Gastrocnemius medialis (tissue), 4 donors: Measurements from ENCODE around the gene RCAN2. TPM values are rescaled to one million over a fixed set of nuclear protein-coding genes. Genes with fewer than 3 reads are reported as not detected.
"Not testable (repeated sequence)": the region's sequence is repeated elsewhere in the genome, so short reads cannot be mapped to it uniquely, and the experiment has no call there.

Experiments used
- ATAC-seq, 2 donors: fragments of 150-250 bp; one replicate each; pipeline ENCODE4 v1.9.1; 2016
- DNase-seq, 2 donors: peaks; one replicate each; pipeline ENCODE4 v3.0.0-alpha.2; 2019
- H3K27ac ChIP-seq, 4 donors: fragments of 200-600 bp; sonication (generic); 1 replicate in 1 of 4; 2 replicates in 3 of 4; pipeline ENCODE4 v1.5.1; 2016 to 2018; ENCODE audit warnings: mild to moderate bottlenecking in 2 of 4, moderate library complexity in 1 of 4
- H3K27me3 ChIP-seq, 3 donors: fragments of 200-600 bp; sonication (generic) in 2 of 3; 1 replicate in 1 of 3; 2 replicates in 2 of 3; pipeline versions ENCODE4 v1.5.1 to v1.6.0; 2016 to 2019; ENCODE audit warnings: mild to moderate bottlenecking in 1 of 3, moderate library complexity in 1 of 3
- H3K36me3 ChIP-seq, 2 donors: fragments of 200-600 bp; sonication (generic) in 1 of 2; one replicate each; pipeline ENCODE4 v1.5.1; 2017 to 2018
- H3K4me1 ChIP-seq, 2 donors: fragments of 200-600 bp; sonication (generic) in 1 of 2; one replicate each; pipeline ENCODE4 v1.5.1; 2016 to 2017; ENCODE audit warnings: mild to moderate bottlenecking in 2 of 2
- H3K4me3 ChIP-seq, 4 donors: fragments of 200-600 bp; sonication (generic) in 3 of 4; 1 replicate in 1 of 4; 2 replicates in 3 of 4; pipeline ENCODE4 v1.5.1; 2016 to 2019; ENCODE audit warnings: mild to moderate bottlenecking in 2 of 4
- H3K9me3 ChIP-seq, 3 donors: fragments of 200-600 bp; sonication (generic) in 2 of 3; 1 replicate in 1 of 3; 2 replicates in 2 of 3; pipeline ENCODE4 v1.5.1; 2016 to 2019
- POLR2A ChIP-seq, 2 donors: fragments of 450-650 bp; IDR thresholded peaks; one replicate each; pipeline ENCODE4 v1.6.1; 2017; ENCODE audit warnings: antibody characterized with exemption in 2 of 2, mild to moderate bottlenecking in 2 of 2, moderate library complexity in 2 of 2
- in situ Hi-C, 4 donors: fragments of 200-750 bp; cut with MboI; loops; one replicate each; pipeline versions ENCODE4 v1.15.0 to v1.8.0; 2017; ENCODE audit warnings: low sequenced_read_pairs in 4 of 4
- intact Hi-C: fragments of 100-400 bp; cut with DNase I; formaldehyde crosslinking; loops from one replicate; pipeline ENCODE4 v1.15.1; 2023; ENCODE audit warnings: low total_unique reads
- total RNA-seq, 4 donors: library from RNA; depleted of rRNA; stranded (reverse); fragments of >200 nt; gene quantifications; one replicate each; pipeline versions ENCODE4 v1.1.0 to v1.2.3, GENCODE V29; 2016
- TF ChIP-seq, protein P1 (sequence below), 5 experiments: fragments of 450-650 bp in 3 of 5; fragments of 200-600 bp in 2 of 5; sonication (generic) in 2 of 5; IDR thresholded peaks in 4 of 5; conservative IDR thresholded peaks in 1 of 5; 1 replicate in 4 of 5; 2 replicates in 1 of 5; pipeline ENCODE4 v1.5.1; 2016 to 2019; ENCODE audit warnings: antibody characterized with exemption in 5 of 5, mild to moderate bottlenecking in 3 of 5, moderate library complexity in 3 of 5

Gene RCAN2
- total RNA-seq, 4 donors from 2014 or later = 26.2 to 88.8 (median 43.2) TPM

DNA sequence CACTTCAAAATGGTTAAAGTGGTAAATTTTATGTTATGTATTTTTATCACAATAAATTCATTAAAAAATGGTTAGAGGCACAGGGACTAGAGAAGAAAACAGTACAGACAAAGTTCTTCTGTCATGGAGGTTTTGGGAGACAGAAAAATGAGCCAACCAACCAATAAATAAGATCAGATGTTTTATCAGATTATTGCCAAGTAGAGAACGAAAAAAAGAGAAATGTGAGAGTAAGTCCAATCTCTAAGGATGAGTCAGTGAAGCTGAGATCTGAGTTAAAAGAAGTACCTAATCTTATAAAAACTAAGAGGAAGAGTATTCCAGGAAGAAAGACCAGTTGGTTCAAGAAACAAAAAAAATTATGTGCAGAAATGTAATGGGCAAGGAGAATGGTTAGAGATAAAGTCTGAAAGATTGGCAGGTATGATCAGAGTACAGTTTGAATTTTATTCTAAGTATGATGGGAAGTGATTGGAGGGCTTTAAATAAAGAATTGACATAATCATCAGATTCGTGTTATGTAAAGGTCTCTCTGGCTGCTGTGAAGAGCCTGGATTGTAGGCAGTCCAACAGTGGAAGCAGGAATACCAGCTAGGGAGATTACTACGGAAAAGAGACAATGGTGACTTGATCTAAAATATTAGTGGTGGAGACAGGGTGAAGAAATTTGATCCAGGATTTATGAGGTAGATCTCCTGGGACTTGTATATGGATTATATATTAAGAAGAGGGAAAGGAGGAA is 79.6 kb downstream of the RCAN2 start:
- ATAC-seq = no peak
- Histone ChIP-seq H3K4me1 (peaks cover 36 to 61% of the 10 kb centered on the region in 2 donors), H3K9me3 (no peaks in the 10 kb centered on the region), H3K27me3 (no peaks in the 10 kb centered on the region), H3K4me3 (no peak overlapping the region), H3K36me3 (no peaks in the 10 kb centered on the region), H3K27ac (peak overlapping the region in 1 of 4 donors; percentile 16)
- TF ChIP-seq, protein P1, sequence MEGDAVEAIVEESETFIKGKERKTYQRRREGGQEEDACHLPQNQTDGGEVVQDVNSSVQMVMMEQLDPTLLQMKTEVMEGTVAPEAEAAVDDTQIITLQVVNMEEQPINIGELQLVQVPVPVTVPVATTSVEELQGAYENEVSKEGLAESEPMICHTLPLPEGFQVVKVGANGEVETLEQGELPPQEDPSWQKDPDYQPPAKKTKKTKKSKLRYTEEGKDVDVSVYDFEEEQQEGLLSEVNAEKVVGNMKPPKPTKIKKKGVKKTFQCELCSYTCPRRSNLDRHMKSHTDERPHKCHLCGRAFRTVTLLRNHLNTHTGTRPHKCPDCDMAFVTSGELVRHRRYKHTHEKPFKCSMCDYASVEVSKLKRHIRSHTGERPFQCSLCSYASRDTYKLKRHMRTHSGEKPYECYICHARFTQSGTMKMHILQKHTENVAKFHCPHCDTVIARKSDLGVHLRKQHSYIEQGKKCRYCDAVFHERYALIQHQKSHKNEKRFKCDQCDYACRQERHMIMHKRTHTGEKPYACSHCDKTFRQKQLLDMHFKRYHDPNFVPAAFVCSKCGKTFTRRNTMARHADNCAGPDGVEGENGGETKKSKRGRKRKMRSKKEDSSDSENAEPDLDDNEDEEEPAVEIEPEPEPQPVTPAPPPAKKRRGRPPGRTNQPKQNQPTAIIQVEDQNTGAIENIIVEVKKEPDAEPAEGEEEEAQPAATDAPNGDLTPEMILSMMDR (IDR thresholded peaks at IDR 0.05 in 4 of 5, conservative IDR thresholded peaks at IDR 0.05 in 1 of 5) = no peak
- no peak for TF ChIP-seq POLR2A (IDR thresholded peaks at IDR 0.05)
- intact Hi-C loops = no loop called here
- no peak for DNase-seq
- in situ Hi-C loops = loop anchor here (5.0 to 25.0 kb wide), 4 partner anchors 174 to 474 kb away; no protein-coding TSS in a partner anchor

DNA sequence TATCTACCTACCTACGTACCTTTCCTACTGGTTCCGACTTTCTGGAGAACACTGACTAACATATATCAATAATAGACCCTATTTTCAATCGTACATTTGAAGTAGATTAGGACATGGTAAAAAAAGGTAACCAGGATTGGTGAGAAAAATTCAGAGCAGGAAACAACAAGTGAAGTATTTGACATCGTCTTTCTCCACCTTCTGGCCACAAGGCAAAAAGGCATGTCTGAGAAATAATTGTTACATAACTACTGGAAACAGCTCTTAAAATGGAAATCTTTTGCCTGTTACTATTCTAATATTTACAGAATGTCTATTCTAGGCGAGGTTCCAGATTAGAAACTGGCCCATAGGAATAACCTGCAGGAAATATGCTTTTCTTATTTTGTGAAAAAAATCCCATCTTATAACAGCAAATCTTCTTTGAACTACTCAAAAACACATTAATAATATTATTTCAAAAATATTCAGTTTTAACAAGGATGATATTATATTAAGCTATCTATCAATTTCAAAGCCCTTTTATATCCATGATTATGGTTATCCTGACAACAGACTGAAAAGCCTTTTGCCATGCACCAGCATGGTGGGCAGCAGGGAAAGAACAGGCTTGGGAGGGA is 80.8 kb downstream of the RCAN2 start:
- H3K27me3 ChIP-seq = no peaks in the 10 kb centered on the region
- H3K4me3 ChIP-seq = no peak overlapping the region
- H3K9me3 ChIP-seq = no peaks in the 10 kb centered on the region
- ATAC-seq (peak in 1 of 2 donors; percentile 51), DNase-seq (peak in 1 of 2 donors; percentile 28)
- H3K36me3 ChIP-seq = no peaks in the 10 kb centered on the region
- H3K4me1 ChIP-seq = peaks cover 36 to 63% of the 10 kb centered on the region in 2 donors
- TF ChIP-seq POLR2A (IDR thresholded peaks at IDR 0.05) = no peak
- TF ChIP-seq, protein P1 (IDR thresholded peaks at IDR 0.05 in 4 of 5, conservative IDR thresholded peaks at IDR 0.05 in 1 of 5) = peak; percentile 44 to 94 (median 79)
- H3K27ac ChIP-seq = peak overlapping the region in 3 of 4 donors; percentile 12 to 34 (median 25)
- intact Hi-C loops = loop anchor here (1.0 kb wide), 1 partner anchor 189 kb away; no protein-coding TSS in a partner anchor
- in situ Hi-C loops = loop anchor here (5.0 to 25.0 kb wide), 4 partner anchors 173 to 473 kb away; no protein-coding TSS in a partner anchor

DNA sequence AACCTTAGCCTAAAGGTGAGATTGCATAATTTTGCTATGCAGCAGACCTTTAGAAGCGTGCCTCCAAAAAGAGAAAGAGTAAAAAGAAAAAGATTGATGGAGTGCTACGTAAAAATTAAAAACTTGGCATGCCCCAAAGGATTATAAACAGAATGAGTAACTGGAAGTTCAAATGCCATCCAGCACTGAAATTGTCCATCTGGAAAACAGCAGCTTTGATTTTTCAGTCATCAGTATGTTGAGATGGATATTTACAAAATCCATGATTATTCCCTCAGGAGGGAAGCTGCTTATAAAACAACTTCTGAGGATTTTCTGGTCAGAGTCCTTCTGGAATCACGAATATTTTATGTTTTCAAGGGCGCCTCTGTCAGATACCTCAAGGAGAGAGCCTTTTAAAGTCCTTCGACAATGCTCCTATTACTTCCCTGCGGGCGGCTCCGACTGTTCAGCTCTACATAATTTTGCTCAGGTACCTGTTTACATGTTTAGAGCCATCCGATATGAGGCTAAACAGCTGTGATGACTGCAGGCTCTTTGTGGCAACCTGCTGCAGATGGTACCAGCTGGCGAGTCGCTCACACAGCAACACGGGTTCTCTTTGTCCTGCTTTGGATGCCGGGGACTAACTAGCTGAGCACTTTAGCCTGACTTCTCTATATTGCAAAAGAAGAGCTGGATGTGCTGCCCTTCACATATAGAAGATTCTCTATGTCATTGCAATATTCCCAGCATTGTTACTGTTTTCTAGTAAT is 83.3 kb downstream of the RCAN2 start:
- in situ Hi-C loops = loop anchor here (5.0 to 25.0 kb wide), 5 partner anchors 171 to 471 kb away; no protein-coding TSS in a partner anchor
- Histone ChIP-seq H3K9me3 (no peaks in the 10 kb centered on the region), H3K4me3 (no peak overlapping the region), H3K36me3 (no peaks in the 10 kb centered on the region), H3K27ac (peak overlapping the region in 2 of 4 donors; percentile 44 to 52), H3K27me3 (no peaks in the 10 kb centered on the region), H3K4me1 (peaks cover 36 to 63% of the 10 kb centered on the region in 2 donors)
- DNase-seq (peak; percentile 14 to 25), ATAC-seq (peak; percentile 37 to 69)
- TF ChIP-seq POLR2A (IDR thresholded peaks at IDR 0.05) = no peak
- TF ChIP-seq, protein P1 (IDR thresholded peaks at IDR 0.05 in 4 of 5, conservative IDR thresholded peaks at IDR 0.05 in 1 of 5) = no peak
- intact Hi-C loops = loop anchor here (5.0 kb wide), 1 partner anchor 56 kb away; no protein-coding TSS in a partner anchor

DNA sequence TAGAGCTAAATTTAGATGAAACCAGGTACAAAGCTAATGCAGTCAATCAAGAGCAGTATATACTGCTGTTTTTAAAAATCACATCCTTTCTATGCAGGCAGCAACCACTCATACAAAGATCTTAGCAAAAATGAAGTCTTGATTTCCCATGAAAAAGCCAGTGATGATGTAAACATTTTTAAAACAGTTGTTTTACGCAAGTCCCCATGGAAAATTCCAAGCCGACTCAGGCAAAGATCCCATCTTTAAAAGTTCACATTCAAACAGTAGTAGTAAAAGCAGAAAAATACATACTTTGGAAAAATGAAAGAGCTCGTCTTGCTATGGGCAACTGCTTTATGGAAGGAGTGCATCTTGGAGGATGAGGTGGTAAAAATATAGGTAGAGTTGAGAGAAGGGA is 84.0 kb downstream of the RCAN2 start:
- Histone ChIP-seq H3K9me3 (no peaks in the 10 kb centered on the region), H3K36me3 (no peaks in the 10 kb centered on the region), H3K4me1 (peaks cover 36 to 57% of the 10 kb centered on the region in 2 donors), H3K27ac (peak overlapping the region in 3 of 4 donors; percentile 20 to 52 (median 44)), H3K4me3 (no peak overlapping the region), H3K27me3 (no peaks in the 10 kb centered on the region)
- intact Hi-C loops = loop anchor here (5.0 kb wide), 1 partner anchor 55 kb away; no protein-coding TSS in a partner anchor
- DNase-seq (no peak), ATAC-seq (no peak)
- in situ Hi-C loops = loop anchor here (5.0 to 25.0 kb wide), 5 partner anchors 170 to 470 kb away; no protein-coding TSS in a partner anchor
- TF ChIP-seq, protein P1 (IDR thresholded peaks at IDR 0.05 in 4 of 5, conservative IDR thresholded peaks at IDR 0.05 in 1 of 5) = no peak
- no peak for TF ChIP-seq POLR2A (IDR thresholded peaks at IDR 0.05)

DNA sequence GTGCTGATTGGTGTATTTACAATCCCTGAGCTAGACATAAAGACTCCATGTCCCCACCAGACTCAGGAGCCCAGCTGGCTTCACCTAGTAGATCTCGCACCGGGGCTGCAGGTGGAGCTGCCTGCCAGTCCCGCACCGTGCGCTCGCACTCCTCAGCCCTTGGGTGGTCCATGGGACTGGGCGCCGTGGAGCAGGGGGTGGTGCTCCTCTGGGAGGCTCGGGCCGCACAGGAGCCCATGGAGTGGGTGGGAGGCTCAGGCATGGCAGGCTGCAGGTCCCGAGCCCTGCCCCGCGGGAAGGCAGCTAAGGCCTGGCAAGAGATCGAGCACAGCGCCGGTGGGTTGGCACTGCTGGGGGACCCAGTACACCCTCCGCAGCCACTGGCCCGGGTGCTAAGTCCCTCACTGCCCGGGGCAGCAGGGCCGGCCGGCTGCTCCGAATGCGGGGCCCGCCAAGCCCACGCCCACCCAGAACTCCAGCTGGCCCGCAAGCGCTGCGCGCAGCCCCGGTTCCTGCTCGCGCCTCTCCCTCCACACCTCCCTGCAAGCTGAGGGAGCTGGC is 85.5 kb downstream of the RCAN2 start:
- ATAC-seq, H3K9me3 ChIP-seq, DNase-seq, H3K27me3 ChIP-seq, H3K36me3 ChIP-seq, H3K27ac ChIP-seq, H3K4me3 ChIP-seq: not testable (repeated sequence)
- H3K4me1 ChIP-seq = peaks cover 34 to 41% of the 10 kb centered on the region in 2 donors
- intact Hi-C loops (loop anchor here (5.0 kb wide), 1 partner anchor 53 kb away; no protein-coding TSS in a partner anchor), in situ Hi-C loops (loop anchor here (5.0 to 25.0 kb wide), 5 partner anchors 168 to 468 kb away; no protein-coding TSS in a partner anchor)
